GM18858 (cell line): ENCODE results near the gene LTB4R2.
A peak's percentile ranks its signal among the peaks of the same experiment; 100 is the strongest.

Experiments
- ATAC-seq: cut with Tn5 transposase; IDR thresholded peaks from one replicate; pipeline ENCODE4 v1.9.1; 2021; ENCODE audit not compliant: unreplicated experiment

The LTB4R2 gene

GRCh38 chr14:24298892-24299254 is 11.1 kb upstream of the LTB4R2 start:
- ATAC-seq, result no peak

DNA sequence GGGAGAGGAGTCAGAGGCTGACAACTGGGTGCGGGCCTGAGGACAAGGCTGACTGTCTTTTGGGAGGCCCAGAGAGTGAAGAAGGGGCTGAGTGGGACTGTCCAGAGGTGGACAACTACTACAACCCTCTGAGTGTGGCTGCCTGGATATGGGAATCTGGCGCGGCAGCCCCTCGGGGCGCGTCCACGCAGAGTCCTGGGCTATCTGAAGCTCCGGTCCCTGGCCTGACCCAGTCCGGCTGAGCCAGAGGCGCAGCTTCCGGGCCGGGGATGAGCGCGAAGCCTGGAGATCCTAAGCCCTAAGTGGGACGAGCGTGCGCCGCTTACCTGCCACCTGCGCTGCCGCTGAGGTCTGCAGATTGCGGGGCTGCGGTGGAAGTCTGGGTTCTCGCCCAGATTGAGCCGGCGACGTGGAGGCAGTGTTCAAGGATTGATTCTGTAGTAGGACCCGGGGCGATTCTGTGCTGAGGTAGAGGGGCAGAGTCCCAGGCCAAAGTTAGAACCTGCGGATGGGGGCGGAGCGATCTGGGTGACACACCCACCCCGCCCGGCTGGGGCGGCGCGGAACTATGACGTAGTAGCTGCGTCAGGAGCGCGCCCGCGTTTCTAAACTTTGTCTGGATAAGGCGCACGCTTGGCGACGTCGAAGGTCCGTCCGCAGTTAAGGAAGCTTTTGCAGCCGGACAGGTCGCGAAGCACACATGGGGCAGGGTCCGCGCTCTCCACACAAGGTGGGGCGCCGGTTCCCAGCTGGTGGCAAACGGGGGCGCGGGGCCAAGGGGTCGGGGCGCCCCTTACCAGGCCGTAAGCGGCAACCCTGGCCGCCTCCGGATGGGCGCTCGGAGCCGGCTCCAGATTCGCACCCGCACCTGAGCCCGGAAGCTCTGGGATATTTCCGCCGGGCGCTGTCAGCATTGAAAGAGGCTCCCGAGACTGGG is 10.4 kb upstream of the LTB4R2 start, which contains the start of the genes DHRS1 and NOP9:
DHRS1 (minus strand) TSS at position 526 of the 937 bp plus-strand sequence. CDS start 674 bp downstream, outside the sequence.
NOP9 (plus strand) TSS at position 596 of the 937 bp plus-strand sequence; CDS start at position 701, 105 bp downstream.
- ATAC-seq, result peak; percentile 38

- ATAC-seq, result no peak
These were observed 9.5 kb upstream of the LTB4R2 start for GRCh38 chr14:24300326-24300980.

GRCh38 chr14:24304019-24304387 is 5.9 kb upstream of the LTB4R2 start:
- ATAC-seq, result no peak

GRCh38 chr14:24307156-24307574 is 2.8 kb upstream of the LTB4R2 start:
- ATAC-seq, result no peak

DNA sequence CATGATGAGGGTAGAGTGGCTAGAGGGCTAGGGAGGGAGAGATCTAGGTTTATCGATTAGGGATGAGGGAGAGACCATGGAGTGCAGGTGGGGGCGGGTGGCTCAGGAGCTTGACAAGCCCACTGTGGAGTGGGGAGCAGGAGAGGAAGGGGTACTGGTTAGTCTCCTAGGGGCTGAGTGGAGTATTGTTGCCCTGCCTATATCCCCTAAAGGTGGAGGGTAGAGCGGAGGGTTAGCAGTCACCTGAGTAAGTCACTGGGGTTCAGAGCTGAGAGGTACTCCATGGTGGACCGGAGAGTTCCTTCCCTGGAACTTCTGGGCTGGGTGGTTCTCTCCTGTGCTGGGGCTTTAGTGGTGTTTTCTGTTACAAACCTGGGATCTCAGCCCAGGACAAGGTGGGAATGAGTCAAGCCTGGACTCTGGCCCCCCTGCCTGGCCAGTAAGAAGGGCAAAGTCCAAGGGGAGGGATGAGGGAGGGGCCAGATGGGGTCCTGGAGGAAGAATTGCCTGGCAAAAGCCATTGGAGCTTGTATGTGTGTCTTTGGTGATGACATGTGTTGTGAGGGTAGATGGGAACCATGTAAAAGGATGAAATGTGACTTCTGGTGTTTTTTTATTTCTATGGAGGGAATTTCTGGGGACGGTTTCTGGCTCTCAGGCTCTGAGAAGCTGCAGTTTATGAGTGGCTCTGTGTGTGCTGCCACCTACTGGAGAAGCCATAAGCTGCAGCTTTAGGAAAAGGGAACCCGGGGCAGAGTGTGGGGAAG is 2.2 kb upstream of the LTB4R2 start, which contains the start of gene CIDEB:
CIDEB (minus strand) TSS at position 403 of the 767 bp plus-strand sequence; CDS start at position 284, 119 bp downstream.
- no peak for ATAC-seq

GRCh38 chr14:24308342-24309124 is 1.4 kb upstream of the LTB4R2 start:
- no peak for ATAC-seq

DNA sequence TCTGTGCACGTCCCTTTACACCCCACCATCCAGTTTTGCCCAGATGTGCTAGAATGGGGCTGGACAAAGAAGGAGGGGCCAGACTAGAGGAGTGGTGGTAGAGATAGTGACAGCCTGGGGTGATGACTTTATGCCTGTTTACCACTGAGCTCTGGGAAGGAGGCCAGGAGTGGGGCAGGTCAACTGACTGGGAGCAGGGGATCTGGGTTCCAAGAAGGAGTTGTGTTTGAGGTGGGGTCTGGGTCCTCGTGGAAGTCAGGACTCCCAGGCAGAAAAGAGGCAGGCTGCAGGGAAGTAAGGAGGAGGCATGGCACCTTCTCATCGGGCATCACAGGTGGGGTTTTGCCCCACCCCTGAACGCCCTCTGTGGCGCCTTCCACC is 315 bp downstream of the LTB4R2 start:
- no peak for ATAC-seq

- ATAC-seq, result peak; percentile 55
These were observed 985 bp downstream of the LTB4R2 start, which contains the start of gene LTB4R for GRCh38 chr14:24310646-24311604. TSS of gene LTB4R (plus strand) at chr14:24311502. CDS start at chr14:24315652, 4,150 bp downstream.

DNA sequence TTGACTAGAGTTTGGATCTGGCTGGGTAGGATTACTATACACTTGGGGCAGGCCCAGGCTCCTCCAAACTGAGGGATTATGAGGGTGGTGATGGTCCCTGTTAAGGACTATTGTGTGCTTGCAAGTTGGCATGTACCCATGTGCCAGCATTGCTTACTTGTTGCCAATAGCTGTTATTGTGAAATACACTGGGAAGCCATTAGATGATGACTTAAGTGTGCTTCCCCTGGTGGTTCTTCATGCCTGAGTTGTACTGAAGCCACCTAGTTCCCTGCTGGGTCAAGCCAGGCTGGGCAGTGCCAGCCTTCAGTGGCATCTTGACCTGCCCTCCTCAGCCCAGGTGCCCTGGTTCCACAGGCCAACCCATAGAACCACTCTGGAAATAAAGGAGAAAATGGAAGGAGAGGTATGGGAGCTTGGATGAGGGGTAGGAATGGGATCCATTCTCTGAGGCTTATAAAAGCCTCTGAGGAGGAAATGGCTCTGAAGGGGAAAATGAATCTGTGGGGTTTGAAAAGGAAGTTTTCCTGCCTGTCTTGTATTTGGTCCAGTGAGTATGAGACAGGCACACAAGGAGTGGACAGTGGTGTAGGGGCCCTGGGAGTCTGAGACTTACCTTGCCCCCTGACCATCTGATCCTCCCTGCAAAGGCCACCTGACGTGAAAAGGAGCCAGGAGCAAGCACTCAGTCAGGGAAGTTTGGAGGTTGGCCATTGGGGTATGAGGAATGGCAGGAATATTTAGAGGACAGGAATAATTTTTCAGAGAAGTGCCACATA is 2.1 kb downstream of the LTB4R2 start:
- no peak for ATAC-seq

DNA sequence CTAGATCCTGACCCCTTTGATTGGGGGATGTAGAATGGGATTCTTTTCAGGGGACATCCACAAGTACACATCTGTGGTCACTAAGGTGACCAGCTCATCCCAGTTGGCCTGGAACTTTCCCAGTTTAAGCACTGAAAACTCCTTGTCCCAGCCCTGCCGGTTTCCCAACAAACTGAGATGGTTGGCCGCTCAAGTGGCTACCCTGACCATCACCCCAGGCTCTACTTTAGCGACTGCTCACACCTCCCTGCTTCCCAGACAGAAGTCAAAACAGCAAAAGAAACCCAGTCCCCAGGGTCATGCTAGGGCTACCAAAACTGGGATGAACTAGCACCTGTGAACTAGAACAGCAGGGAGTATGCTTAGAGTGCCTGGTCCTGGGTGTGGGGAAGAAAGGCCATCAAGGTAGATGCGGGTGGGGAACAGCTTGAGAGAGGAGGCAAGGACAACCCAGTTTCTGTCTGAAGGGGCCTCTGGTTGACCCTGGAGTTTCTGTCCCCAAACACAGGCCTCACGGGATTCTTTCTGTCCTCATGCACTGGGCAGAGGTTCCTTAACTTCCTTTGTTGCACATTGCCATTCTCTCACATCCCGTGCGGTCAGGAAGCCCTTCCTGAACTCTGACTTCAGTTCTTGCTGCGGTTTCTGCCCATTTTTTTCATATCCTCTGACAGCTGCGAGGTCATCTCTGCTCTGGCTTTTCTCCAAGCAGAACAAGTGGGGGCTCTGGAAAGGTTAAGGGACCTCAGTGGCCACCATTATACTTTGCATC is 3.0 kb downstream of the LTB4R2 start:
- ATAC-seq, result no peak

GRCh38 chr14:24313913-24314312 is 4.0 kb downstream of the LTB4R2 start:
- ATAC-seq, result no peak

GRCh38 chr14:24314377-24315193 is 4.6 kb downstream of the LTB4R2 start:
- ATAC-seq, result no peak

DNA sequence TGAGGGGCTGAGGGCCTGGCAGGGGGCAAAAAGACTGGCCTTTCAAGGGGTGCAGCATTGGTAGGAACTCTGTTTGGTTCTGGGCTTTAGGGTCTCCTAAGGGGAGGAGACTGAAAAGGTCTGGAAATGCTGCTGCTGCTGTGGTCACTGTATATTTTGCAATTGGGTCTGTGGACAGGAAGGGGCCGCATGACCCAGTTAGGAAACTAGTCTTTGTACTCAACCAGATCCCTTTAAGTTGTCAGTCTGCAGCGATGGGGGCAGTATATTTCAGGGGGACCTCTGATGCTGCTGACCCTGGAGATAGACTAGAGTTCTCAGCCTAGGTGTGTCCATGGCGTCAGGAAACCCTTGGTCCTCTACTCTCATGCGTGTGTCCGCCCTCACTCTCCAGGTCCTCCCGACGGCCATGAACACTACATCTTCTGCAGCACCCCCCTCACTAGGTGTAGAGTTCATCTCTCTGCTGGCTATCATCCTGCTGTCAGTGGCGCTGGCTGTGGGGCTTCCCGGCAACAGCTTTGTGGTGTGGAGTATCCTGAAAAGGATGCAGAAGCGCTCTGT is 5.4 kb downstream of the LTB4R2 start:
- ATAC-seq, result no peak

- no peak for ATAC-seq
These were observed 6.1 kb downstream of the LTB4R2 start for GRCh38 chr14:24315807-24316596.

- no peak for ATAC-seq
These were observed 6.6 kb downstream of the LTB4R2 start for GRCh38 chr14:24316597-24316950.
